ENCODE data around the gene ZP2.
A peak's percentile ranks its signal among the peaks of the same experiment; 100 is the strongest.
"Not testable (repeated sequence)": the region's sequence is repeated elsewhere in the genome, so short reads cannot be mapped to it uniquely, and the experiment has no call there.

ZP2 gene

DNA sequence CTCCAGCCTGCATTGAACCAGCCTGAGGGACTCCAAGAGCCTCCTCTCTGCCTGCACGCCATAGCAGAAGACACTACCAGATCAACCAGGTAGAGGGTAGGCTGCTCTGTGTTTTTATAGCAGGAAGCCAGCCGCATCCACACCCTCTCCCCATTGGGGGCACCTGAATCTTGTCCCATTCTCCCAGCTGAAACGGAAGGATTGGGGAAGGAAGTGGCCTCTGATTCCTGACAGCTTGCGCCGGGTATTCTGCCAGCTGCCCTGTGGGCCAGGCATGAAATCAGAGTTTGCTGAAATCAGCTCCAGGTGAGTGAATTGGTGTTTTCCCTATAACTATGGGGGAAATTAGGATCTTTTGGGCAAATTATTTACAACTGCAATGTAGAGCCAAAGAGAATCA lies at the start of gene ZP2:
Gene ZP2 (minus strand): TSS at position 89 of the 400 bp plus-strand sequence. CDS start 27 bp downstream, at position 62.
- DNase-seq (ENCODE audit: low read depth): no peak

DNA sequence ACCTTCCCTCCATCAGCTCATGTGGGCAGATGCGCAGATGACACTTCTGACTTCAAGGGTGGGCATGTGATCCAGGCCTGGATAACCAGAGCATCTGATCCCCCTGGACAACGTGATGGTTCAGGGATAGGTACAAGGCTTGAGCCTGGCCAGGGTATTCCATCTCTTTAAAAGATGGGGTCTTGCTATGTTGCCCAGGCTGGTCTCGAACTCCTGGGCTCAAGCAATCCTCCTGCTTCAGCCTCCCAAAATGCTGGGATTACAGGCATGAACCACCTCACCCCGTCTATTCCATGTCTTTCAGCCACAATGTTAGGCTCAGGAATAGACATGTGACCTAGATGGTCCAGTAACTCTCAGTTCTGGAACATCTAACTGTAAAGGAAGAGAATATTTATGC lies 45.9 kb upstream of the ZP2 start:
- no peak for DNase-seq (ENCODE audit: low read depth)

DNA sequence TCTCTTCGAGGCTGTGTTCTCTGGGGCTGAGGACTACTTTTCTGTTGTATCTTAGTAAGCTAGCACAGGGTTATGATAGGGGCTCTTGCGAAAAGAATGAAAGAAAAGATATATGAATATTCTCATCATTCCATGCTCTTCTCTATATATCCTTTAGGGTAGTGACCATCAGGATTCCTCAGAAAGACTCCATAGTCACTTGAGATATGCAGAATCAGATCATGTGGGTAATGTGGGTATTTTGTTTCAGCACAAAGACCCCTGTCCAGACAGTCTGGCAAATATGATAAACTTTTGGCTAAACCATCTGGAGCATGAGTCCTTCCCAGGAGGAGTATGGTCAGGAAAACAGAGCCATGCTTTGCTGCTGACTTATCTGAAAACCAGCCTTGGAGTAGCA lies 45.3 kb upstream of the ZP2 start:
- no peak for DNase-seq (ENCODE audit: low read depth)

DNA sequence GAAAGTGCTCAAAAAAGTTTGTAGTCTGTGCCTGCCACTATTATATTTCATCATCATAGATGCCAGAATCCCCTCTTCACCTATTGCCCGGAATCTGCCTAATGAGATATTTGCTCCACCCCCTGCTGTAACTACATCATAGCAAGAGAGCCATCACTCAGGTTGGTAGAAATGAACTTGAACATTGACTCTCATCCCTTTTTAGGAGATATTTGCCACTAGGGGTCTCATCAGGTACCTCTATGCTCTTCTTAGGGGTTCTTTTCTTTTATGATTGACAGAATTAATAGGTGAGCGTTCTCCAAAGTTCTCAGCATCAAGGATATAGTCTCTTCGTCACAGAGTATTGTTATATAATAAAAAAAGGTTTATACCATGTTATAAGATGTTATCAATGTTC lies 42.1 kb upstream of the ZP2 start:
- no peak for DNase-seq (ENCODE audit: low read depth)

DNA sequence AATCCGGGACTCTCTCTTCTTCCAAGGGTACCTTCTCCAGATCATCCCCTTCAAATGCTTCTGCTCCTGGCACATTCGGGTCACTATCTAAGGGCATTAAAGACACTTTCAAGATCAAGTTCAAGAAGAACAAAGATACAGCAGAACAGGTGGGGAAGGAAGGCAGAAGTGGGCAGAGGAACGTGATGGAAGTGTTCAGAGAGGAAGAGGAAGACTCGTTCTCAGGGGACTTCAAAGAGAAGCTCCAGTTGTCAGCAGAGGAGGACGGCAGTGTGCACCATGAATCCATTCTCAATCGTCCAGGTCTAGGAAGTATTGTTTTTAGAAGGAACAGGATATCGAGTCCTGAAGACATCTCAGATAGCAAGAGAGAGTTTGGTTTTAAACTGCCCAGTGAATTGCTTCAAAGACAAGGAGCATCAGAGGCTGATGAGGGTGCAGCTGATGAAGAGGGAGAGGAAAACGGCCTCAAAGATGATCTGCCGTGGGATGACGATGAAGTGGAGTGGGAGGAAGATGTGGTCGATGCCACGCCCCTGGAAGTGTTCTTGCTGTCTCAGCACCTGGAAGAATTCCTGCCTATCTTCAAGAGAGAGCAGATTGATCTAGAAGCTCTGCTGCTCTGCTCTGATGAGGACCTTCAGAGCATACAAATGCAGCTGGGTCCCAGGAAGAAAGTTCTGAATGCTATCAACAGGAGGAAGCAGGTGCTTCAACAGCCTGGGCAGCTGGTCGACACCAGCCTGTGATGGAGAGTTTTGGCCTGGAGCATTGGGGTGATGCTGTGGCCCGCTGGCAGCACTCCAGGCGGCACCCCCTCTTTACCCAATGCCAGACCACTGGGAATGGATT lies 38.9 kb upstream of the ZP2 start:
- DNase-seq (ENCODE audit: low read depth): no peak

DNA sequence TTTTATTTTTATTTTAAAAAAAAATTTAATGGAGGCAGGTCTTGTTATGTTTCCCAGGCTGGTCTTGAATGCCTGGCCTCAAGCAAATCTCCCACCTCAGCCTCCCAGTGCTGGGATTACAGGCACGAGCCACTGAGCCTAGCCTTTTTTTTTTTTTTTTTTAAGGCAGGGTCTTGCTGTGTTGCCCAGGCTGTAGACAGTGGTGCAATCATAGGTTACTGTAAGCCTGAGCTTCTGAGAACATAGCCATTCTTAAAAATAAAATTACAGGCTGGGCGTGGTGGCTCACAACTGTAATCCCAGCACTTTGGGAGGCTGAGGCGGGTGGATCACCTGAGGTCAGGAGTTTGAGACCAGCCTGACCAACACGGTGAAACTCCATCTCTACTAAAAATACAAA lies 36.8 kb upstream of the ZP2 start:
- DNase-seq (ENCODE audit: low read depth): not testable (repeated sequence)

DNA sequence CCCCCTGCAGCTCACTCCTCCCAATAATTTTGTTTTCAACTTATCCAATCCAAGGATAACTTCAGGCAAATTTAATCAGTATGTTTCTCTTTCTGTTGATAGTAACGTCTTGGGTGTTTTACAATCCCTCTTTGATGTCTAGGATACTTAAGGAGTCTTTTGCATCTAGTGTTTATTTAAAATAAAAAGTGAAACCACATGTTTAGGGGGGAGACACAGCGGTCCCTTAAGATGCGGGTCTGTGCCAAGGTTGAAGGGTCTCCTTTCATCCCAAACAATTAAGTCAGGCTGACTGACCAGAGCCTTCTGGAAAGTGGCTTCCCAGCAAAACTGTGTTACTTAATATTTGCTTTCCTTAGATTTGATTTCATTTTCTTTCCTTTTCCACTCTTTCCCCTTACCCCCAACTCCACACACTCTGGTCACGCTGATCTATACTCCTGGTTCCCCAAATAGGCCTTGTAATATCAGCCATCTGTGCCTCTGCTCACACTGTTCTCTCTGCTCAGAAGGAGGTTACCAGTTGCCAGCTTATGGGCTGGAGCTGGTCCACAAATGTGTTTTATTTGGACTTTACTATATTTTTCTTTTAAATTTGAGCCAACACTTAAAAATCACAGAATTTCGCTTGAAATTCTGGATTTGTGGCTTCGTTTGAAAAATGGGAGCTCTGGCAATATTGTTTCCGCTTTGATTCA lies 33.3 kb upstream of the ZP2 start:
- no peak for DNase-seq (ENCODE audit: low read depth)

DNA sequence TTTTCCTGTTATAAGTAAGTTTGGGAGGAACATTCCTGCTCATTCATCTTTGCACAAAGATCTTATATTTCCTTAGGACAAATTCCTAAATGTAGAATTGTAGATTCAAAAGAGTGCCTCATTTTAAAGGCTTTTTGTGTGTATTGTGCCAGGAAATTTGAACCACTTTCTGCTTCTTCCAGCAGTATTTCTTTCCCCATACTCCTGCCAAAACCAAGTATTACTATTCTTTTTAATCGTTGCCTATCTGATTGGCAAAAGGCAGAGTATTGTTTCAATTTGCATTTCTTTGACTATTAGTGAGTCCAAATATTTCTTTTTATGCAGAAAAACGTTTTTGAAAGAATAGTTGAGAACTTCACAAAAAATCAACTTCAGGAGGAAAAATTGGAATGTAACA lies 31.4 kb upstream of the ZP2 start:
- no peak for DNase-seq (ENCODE audit: low read depth)

DNA sequence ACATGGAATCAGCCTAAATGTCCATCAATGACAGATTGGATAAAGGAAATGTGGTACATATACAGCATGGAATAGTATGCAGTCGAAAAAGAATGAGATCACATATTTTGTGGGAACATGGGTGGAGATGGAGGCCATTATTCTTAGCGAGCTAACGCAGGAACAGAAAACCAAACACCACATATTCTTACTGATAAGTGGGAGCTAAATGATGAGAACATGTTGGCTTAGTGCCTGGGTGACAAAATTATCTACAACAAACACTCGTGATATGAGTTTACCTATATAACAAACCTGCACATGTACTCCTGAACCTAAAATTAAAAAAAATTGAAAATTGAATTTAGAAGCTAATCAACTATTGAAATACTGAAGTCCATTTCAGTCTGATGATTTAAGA lies 28.3 kb upstream of the ZP2 start:
- no peak for DNase-seq (ENCODE audit: low read depth)

DNA sequence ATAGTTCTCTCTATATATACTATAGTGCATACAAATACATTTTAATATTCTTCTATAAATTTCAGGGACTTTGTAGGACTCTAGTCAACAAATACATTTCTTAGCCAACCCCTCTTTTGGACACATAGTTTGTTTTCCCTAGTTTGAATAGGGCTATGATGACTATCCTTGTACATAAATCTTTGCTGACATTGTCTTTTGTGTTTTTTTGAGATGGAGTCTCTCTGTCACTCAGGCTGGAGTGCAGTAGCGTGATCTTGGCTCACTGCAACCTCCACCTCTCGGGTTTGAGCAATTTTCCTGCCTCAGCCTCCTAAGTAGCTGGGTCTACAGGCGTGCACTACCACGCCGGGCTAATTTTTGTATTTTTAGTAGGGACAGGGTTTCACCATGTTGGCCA lies 25.5 kb upstream of the ZP2 start:
- DNase-seq (ENCODE audit: low read depth): no peak

DNA sequence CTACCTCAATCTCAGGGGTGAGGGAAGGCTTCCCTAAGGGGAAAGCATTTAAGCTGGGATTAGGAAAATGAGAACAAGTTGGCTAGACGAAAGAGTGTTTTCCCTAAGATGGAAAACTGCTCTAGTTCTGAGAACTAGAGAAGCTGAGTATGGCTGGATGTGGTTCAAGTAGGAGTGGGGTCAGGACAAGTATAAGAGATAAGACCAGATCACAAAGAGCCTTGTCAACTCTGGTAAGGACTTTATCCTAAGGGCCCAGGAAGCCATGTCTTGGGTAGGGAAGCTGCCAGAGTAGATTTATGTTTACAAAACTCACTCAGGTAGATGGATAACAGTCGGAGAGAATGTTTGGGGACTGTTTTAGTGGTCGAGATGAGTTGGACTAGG lies 23.8 kb upstream of the ZP2 start:
- DNase-seq (ENCODE audit: low read depth): no peak

DNA sequence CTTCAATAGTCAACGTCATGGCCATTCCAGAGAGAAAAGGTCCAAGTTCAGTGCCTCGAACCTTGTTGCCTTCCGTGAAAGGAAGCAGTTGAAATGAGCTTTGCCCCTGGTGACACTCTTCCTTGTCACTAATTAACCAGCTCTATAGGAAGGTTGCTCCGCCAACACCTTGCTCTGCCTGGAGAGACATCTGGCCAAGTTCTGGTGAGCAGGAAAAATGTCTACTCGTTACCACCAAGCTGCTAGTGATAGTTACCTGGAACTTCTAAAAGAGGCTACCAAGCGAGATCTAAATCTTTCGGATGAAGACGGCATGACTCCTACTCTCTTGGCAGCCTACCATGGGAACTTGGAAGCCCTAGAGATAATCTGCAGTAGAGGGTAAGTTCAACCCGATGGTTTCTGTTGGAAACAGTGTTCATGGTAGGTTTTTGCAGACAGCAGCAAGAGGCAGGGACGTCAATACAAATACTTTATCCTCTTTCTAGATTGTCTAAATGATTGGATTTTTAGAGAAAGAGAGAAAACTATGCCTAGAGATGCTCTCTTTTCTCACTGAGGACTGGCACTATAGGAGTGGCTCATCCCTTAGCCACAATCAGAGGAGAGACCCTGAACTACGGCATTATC lies 22.3 kb upstream of the ZP2 start, which contains the start of gene ANKS4B:
Gene ANKS4B (plus strand): TSS at position 179 of the 630 bp plus-strand sequence. CDS start 39 bp downstream, at position 218.
- DNase-seq (ENCODE audit: low read depth): no peak

DNA sequence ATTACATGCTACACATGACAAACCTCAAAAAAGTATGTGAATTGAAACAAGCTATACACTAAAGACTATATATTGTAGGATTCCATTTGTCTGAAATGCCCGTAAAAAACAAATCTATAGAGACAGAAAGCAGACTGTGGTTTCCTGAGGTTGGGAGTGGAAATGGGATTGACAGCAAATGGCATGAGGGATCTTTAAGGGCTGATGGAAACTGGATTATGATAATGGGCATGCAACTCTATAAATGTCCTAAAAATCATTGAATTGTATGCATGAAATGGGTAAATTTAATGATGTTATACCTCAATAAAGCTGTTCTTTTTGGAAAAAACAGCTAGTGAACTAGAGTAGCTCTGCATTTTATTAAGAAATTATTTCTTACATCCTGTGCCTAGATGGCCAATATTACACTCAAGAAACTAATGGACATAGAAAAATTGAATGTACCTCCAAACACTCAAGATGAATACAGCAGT lies 21.7 kb upstream of the ZP2 start:
- no peak for DNase-seq (ENCODE audit: low read depth)

DNA sequence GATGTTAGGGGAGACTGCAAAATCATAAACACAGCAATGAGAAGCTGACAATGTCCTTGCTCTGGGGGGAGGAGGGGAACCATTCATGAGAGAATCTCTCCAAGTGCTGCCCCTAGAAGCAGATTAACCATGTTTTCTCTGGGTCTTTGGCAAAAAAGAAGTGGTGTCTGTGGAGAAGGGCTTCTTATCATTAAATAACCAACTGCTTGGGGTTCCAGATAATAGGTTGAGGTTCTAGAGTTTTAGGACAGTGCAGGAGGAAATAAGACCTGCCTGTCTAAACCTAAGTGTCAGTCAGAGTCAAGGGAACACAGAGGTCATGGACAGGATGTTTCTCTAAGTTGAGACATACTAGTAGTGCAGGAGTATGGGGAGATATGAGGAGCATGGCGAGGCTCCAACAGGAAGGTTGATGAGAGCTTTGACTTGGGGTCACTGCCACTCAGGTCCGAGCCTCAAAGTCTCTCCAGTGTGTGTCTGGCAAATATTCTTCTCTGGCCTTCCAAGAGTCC lies 17.0 kb upstream of the ZP2 start:
- DNase-seq (ENCODE audit: low read depth): no peak

DNA sequence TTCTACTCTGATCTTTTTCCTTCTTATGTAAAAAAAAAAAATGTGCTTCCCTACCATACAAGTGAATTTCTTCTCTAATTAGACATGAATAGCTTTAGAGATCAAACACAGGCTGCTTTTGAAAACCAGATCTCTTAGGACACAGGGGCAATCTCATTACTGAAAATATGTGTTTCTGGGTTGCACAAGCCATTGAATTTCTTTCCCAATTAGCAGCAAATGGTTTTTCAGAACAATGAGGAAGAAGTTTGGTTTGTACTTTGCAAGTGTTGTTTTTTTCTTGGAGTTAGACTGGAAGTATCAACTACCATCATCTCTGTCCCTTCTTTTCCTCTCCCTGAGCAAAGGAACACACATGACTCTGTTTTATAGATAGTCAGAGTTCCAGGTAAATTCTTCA lies 16.5 kb upstream of the ZP2 start:
- DNase-seq (ENCODE audit: low read depth): no peak

DNA sequence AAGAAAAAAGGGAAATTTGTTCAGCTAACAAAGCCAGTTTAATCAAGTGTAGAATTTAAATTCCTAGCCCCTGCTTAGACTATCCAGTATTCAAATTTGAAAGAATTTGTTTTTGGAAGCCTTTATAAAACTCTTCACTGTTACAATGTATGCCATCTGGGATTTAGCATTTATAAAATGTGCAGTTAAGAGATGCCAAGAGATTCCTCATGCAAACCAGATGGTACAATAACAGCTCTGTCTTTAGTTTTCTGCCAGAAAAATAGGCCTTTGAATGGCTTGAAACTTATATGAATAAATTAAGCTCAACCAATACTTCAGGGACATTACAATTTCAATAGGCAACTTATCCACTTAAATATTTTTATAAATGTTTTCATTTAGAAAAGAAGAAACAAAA lies 15.4 kb upstream of the ZP2 start:
- no peak for DNase-seq (ENCODE audit: low read depth)

DNA sequence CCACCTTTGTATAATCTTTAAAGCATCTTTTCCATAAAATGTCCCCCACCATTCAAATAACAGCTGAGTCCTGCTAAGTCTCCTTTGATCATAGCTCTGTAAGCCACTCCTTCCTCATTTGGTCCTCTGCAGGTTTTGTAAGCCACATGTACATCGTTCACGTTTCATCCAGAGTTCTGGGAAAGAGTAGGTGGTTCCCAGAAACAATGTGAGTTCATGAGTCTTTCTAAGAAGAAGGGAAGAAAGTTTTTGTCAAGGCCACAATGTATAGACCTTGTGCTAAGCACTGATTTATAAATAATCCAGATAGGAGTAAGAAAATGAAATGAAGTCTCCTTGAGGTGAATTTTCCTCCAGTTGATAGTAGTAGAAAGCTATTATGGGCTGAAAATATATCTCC lies 13.4 kb upstream of the ZP2 start:
- no peak for DNase-seq (ENCODE audit: low read depth)

DNA sequence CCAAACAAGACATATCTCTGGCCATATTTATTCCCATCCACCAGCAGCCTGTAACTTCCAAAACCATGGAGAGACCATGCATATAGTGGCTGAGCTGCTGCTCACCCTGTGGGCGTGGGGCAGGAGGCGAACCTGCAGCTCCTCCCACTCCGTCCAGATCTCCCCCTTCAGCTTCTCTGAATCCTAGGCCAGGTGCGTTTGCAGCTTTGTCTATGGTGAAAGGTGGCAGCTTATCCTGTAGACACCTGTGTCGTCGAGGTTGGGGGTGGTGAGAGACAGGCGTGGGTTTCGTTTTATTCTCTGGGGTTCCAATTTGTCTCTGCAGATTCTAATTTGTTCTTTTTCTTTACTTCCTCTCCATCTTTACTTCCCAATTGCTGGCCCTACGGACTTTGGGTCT lies 12.4 kb upstream of the ZP2 start:
- no peak for DNase-seq (ENCODE audit: low read depth)

DNA sequence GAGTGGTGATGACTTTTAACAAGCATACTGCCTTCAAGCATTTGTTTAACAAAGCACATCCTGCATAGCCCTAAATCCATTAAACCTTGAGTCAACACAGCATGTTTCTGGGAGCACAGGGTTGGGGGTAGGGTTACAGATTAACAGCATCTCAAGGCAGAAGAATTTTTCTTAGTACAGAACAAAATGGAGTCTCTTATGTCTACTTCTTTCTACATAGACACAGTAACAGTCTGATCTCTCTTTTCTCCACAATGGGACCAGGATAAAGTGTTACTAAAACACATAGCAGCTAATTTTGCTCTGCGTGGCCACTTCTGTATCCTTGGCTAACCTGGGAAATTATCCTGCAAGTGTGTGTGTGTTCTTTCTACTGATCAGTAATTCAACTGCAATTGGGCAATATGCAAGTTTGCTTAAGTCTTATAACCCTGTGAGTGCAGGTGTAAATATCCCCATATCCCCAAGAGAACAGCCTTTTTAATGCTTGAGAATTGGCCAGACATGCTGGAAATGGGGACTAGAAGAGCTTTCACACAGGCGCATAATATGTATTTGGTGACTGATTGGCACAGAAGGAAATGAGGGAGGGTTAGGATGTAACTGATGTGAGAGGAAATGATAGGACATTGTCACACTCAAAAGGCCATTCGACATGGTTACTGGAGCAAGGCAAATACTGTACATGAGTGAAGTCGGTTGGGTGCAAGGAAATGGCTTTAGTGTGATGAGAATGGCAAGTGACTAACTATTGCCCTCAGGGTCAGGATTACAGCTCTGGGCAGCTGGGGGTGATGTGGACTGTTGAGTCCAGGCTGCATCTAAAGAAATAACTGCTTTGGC lies 11.3 kb upstream of the ZP2 start:
- no peak for DNase-seq (ENCODE audit: low read depth)

DNA sequence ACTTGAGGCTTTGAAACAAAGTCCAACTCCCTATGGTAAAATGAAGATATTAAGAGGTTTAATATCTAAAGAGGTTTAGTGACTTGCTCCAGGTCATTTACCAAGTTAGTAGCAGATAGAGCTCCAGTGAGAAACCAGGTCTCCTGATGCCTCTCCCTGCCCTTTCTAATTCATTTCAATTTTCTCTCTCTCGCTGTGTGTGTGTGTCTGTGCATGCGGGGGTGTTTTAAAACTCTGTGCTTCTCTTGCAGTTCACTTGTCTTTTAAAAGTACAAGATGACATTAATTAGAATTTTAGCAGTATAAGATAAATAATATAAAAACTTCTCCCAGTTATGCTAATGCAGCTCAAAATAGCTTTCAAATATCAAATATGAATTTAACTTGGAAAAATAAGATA lies 8.2 kb upstream of the ZP2 start:
- no peak for DNase-seq (ENCODE audit: low read depth)

DNA sequence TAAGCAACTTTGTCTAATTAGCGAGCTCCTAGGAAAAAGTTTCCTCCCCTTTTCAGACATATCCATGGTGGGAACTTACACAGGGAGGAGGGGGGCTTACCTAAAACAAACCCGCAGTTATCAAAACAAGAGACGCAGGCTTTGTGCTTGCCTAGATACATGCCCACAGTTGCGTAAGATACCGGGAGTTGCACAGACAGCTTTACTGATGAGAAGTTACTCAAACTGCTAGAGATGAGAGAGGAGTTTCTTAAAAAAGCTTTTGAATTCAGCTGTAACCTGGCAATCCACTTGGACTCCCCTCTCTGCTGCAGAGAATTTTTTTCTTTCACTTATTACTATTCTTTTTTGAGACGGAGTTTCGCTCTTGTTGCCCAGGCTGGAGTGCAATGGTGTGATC lies 6.8 kb upstream of the ZP2 start:
- DNase-seq (ENCODE audit: low read depth): peak; percentile 42

DNA sequence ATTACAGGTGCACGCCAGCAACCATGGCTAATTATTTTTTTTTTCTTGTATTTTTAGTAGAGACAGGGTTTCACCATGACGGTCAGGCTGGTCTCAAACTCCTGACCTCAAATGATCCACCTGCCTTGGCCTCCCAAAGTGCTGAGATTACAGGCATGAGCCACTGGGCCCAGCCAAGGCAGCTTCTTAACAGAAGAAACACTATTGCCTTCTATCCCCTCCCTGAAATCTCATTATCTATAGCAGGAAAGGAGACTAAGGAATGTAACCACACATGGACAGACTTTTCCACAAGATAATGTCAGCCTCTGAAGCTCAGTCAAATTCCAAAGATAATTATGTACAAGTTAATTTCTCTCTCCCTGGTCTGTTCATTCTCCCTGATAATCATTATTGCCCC lies 5.7 kb upstream of the ZP2 start:
- no peak for DNase-seq (ENCODE audit: low read depth)
